ENCODE measurements around the gene SYNM.
"Not testable (repeated sequence)": the region's sequence is repeated elsewhere in the genome, so short reads cannot be mapped to it uniquely, and the experiment has no call there.

The SYNM gene, protein sequence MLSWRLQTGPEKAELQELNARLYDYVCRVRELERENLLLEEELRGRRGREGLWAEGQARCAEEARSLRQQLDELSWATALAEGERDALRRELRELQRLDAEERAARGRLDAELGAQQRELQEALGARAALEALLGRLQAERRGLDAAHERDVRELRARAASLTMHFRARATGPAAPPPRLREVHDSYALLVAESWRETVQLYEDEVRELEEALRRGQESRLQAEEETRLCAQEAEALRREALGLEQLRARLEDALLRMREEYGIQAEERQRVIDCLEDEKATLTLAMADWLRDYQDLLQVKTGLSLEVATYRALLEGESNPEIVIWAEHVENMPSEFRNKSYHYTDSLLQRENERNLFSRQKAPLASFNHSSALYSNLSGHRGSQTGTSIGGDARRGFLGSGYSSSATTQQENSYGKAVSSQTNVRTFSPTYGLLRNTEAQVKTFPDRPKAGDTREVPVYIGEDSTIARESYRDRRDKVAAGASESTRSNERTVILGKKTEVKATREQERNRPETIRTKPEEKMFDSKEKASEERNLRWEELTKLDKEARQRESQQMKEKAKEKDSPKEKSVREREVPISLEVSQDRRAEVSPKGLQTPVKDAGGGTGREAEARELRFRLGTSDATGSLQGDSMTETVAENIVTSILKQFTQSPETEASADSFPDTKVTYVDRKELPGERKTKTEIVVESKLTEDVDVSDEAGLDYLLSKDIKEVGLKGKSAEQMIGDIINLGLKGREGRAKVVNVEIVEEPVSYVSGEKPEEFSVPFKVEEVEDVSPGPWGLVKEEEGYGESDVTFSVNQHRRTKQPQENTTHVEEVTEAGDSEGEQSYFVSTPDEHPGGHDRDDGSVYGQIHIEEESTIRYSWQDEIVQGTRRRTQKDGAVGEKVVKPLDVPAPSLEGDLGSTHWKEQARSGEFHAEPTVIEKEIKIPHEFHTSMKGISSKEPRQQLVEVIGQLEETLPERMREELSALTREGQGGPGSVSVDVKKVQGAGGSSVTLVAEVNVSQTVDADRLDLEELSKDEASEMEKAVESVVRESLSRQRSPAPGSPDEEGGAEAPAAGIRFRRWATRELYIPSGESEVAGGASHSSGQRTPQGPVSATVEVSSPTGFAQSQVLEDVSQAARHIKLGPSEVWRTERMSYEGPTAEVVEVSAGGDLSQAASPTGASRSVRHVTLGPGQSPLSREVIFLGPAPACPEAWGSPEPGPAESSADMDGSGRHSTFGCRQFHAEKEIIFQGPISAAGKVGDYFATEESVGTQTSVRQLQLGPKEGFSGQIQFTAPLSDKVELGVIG (N-terminal part only)

GRCh38 chr15:99104788-99105513 lies at the start of gene SYNM:
Gene SYNM, plus strand, starts transcription at chr15:99105080. Its CDS starts 120 bp downstream, at chr15:99105200.
- peak; percentile 93 for DNase-seq (ENCODE audit: low spot score)

DNA sequence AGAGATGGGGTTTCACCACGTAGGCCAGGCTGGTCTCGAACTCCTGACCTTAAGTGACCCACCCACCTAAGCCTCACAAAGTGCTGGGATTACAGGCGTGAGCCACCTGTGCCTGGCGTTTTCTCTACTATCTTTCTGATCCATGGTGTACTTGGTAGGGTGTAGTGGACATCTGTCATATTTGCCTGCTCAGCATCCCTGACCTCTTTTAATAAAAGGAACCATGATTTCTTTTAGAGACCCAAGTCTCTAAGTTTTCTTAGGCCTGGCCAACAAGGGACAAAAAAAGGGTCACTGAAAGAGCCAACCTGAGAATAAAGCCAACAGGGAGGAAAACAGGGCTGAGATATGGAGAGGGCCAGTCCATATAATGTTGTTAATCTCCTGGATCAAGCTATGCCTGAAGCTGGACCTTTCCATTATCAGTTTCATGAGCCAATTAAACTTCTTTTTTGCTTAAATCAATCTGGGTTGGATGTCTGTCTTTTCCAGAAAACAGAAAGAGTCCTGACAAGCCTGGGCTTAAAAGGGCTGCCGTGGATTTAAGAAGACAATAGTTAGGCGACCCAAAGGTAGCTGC lies 49.2 kb upstream of the SYNM start:
- DNase-seq (ENCODE audit: low spot score) = no peak

GRCh38 chr15:99057020-99057419 lies 47.9 kb upstream of the SYNM start:
- no peak for DNase-seq (ENCODE audit: low spot score)

GRCh38 chr15:99057697-99058420 lies 47.0 kb upstream of the SYNM start:
- DNase-seq (ENCODE audit: low spot score) = no peak

GRCh38 chr15:99058421-99058870 lies 46.4 kb upstream of the SYNM start:
- no peak for DNase-seq (ENCODE audit: low spot score)

- DNase-seq (ENCODE audit: low spot score) = peak; percentile 79
Measured at GRCh38 chr15:99059010-99059981, 45.6 kb upstream of the SYNM start.

DNA sequence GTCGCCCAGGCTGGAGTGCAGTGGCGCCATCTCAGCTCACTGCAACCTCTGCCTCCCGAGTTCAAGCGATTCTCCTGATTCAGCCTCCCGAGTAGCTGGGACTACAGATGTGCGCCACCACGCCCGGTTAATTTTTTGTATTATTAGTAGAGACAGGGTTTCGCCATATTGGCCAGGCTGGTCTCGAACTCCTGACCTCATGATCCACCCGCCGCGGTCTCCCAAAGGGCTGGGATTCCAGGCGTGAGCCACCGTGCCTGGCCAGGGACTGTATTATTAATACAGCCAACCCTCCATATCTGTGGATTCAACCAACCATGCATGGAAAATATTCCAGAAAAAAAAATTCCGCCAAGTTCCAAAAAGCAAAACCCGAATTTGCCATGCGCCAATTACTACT lies 44.7 kb upstream of the SYNM start:
- not testable (repeated sequence) for DNase-seq (ENCODE audit: low spot score)

- DNase-seq (ENCODE audit: low spot score) = no peak
Measured at GRCh38 chr15:99062226-99062625, 42.7 kb upstream of the SYNM start.

GRCh38 chr15:99068186-99068585 lies 36.7 kb upstream of the SYNM start:
- DNase-seq (ENCODE audit: low spot score) = no peak

- no peak for DNase-seq (ENCODE audit: low spot score)
Measured at GRCh38 chr15:99070208-99070607, 34.7 kb upstream of the SYNM start.

DNA sequence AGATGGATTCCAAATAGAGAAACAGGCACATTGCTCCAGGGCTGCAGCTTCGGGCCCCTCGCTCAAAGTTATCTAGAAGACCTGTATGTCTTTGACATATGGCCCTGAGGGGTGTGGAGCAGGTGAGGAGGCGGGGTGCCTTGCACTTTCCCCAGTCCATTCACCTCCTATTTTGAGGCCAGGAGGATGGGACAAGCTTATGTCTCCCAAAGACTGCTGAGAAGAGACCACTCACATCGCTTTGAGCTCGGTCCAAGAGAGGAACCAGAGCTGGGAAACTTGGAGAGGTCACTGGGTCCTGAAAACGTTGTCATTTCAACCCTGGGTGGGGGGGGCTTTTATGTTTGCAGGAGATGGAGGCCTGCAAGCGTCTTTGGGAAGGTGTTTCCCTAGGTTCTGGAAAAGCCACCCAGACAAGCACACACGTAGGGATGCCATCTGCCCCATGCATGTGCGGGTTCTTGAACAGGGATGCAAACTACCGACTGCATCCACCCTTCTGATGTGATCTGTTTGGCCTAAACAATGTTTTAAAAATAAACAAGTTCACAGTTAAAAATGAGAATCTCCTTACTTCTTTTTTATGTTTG lies 33.7 kb upstream of the SYNM start:
- no peak for DNase-seq (ENCODE audit: low spot score)

- DNase-seq (ENCODE audit: low spot score) = no peak
Measured at GRCh38 chr15:99073008-99073717, 31.7 kb upstream of the SYNM start.

DNA sequence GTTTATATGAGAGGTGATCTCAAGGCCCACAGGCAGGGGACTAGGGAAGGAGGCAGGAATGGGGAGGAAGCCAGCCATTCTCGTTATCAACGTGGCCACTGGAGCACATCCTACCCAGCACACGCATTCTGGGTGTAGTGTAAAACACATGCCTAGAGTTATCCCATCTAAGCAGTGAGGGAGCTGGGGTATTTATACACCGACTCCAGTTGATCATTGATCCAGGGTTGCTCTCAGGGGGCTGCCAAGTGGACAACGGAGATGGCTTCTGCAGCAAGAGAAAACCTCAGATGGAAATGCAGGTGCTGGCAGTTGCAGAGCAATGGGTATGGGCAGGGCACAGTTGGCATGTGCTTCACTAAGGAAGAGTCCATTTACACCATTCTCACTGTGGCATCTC lies 30.4 kb upstream of the SYNM start:
- no peak for DNase-seq (ENCODE audit: low spot score)

GRCh38 chr15:99075059-99075652 lies 29.7 kb upstream of the SYNM start:
- not testable (repeated sequence) for DNase-seq (ENCODE audit: low spot score)

GRCh38 chr15:99076109-99076508 lies 28.8 kb upstream of the SYNM start:
- no peak for DNase-seq (ENCODE audit: low spot score)

- peak; percentile 64 for DNase-seq (ENCODE audit: low spot score)
Measured at GRCh38 chr15:99076555-99077308, 28.1 kb upstream of the SYNM start.

GRCh38 chr15:99082798-99083197 lies 22.1 kb upstream of the SYNM start:
- no peak for DNase-seq (ENCODE audit: low spot score)

All from HuH-7 (cell line).